RWPE1 (cell line): ENCODE results near the gene SLC44A2.

Experiments used
- CTCF ChIA-PET: fragments of 350-600 bp; sonication (Branson Sonifier 250); formaldehyde crosslinking; extraction: SDS; loops from one replicate; lab custom pipeline; 2021; lab: Yijun Ruan, JAX
- POLR2A ChIA-PET: fragments of 400-600 bp; formaldehyde crosslinking; extraction: SDS; loops from one replicate; lab custom pipeline; 2020; ENCODE audit warnings: antibody characterized with exemption; ENCODE audit not compliant: low non-redundant PET; lab: Yijun Ruan, JAX
- DNase-seq: peaks from one replicate; pipeline ENCODE4 v3.0.0; 2012; ENCODE audit warnings: low spot score
- H3K27ac ChIP-seq: fragments of 450-650 bp; 2 replicates; pipeline ENCODE4 v1.5.1; 2017
- CTCF ChIP-seq: fragments of 450-650 bp; conservative IDR thresholded peaks from 2 replicates; pipeline ENCODE4 v1.5.1; 2017; ENCODE audit warnings: low read depth, mild to moderate bottlenecking

SLC44A2 gene

GRCh38 chr19:10625003-10625761 lies at the start of gene SLC44A2:
SLC44A2 (plus strand) TSS chr19:10625553; CDS start chr19:10625634, 81 bp downstream.
- ChIA-PET CTCF (interaction anchor here (1.4 kb wide), 1 partner anchor 44 kb away, joined by 8 read pairs; no protein-coding TSS in a partner anchor), POLR2A (no interaction called here)
- peak; percentile 92 for DNase-seq
- TF ChIP-seq CTCF = no peak
- peak within 1 kb of the TSS; percentile 86 for H3K27ac ChIP-seq

- no peak overlapping the region for H3K27ac ChIP-seq
- no peak for DNase-seq
- TF ChIP-seq CTCF = no peak
- ChIA-PET POLR2A (interaction anchor here (0.7 kb wide), 1 partner anchor 8 kb away, joined by 7 read pairs; no protein-coding TSS in a partner anchor), CTCF (interaction anchor here (0.6 kb wide), 1 partner anchor 13 kb away, joined by 4 read pairs; no protein-coding TSS in a partner anchor)
Observed at GRCh38 chr19:10577951-10578350, 47.4 kb upstream of the SLC44A2 start.

GRCh38 chr19:10580979-10581631 lies 44.2 kb upstream of the SLC44A2 start:
- CTCF ChIA-PET = interaction anchor here (0.6 to 4.9 kb wide), 22 partner anchors 9 to 283 kb away, joined by 3 to 81 read pairs (median 4); partner anchors contain the start of gene SLC44A2
- peak; percentile 86 for DNase-seq
- H3K27ac ChIP-seq = no peak overlapping the region
- POLR2A ChIA-PET = interaction anchor here (0.6 kb wide), 1 partner anchor 58 kb away, joined by 4 read pairs; no protein-coding TSS in a partner anchor
- TF ChIP-seq CTCF = peak; percentile 97

GRCh38 chr19:10582091-10582490 lies 43.3 kb upstream of the SLC44A2 start:
- no peak for TF ChIP-seq CTCF
- POLR2A ChIA-PET = no interaction called here
- no peak for DNase-seq
- CTCF ChIA-PET = interaction anchor here (1.0 to 4.9 kb wide), 8 partner anchors 8 to 70 kb away, joined by 3 to 81 read pairs (median 5); partner anchors contain the start of gene SLC44A2
- no peak overlapping the region for H3K27ac ChIP-seq

- no peak for TF ChIP-seq CTCF
- CTCF ChIA-PET = interaction anchor here (0.5 to 4.9 kb wide), 3 partner anchors 61 to 122 kb away, joined by 3 to 81 read pairs (median 5); no protein-coding TSS in a partner anchor
- POLR2A ChIA-PET = no interaction called here
- no peak overlapping the region for H3K27ac ChIP-seq
- DNase-seq = no peak
Observed at GRCh38 chr19:10583036-10583776, 42.1 kb upstream of the SLC44A2 start.
